HG03565 (cell line): Measurements from ENCODE around the gene TCHHL1.

Source experiments
- ATAC-seq: cut with Tn5 transposase; IDR thresholded peaks from one replicate; pipeline ENCODE4 v1.9.1; 2021; ENCODE audit warnings: mild to moderate bottlenecking, moderate library complexity; ENCODE audit not compliant: unreplicated experiment

TCHHL1 gene

DNA sequence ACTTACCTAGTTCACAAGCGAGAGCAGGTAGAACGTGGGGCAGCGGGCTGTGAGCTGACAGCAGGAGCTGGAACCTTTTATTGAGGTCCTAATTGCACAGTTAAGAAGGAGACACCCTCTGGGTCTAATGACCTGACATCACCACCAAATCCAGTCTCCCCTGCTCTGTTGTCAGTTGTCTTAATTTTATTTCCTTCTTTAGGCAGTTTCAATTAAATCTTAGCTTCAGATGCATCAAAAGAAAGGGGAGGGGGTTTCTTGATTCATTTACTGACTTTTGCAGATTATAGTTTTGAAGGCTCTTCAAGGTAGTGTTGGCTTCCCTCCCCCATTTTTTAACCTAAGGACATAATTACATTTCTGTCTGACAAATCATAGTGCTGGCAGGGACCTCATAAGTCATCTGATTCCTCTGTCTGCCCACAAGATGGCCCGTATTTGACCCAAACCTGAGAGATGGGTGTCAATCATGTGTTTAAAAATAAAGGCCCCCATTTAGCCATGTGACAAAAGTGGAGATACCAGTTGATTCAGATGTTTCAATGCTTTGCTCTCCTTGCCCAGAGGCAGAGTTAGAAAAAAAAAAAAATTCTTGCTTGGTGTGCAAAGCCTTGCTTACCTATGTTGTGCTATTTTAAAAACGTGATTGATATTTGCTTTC lies at the start of gene TCHHL1:
TCHHL1 (minus strand) TSS at position 51 of the 661 bp plus-strand sequence. CDS start 921 bp downstream, outside the sequence.
- ATAC-seq, result no peak

DNA sequence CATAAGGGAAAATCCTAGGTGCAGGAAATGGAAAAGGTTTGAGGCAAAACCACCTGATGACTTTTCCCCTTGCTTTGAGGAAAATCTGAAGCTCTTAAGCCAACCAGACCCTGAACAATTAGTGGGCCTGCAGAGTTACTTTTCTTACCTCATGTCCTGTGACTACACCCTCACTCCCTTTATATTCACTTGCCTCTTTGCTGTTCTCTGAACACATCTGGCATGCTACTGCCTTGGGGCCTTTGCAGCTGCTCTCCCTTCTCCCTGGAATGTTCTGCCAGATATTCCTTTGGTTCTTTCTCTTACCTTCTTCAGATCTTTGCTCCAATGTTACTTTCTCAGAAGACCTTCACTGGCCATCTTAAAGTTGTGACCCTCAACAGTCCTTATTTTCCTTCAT lies 48.4 kb upstream of the TCHHL1 start:
- no peak for ATAC-seq

DNA sequence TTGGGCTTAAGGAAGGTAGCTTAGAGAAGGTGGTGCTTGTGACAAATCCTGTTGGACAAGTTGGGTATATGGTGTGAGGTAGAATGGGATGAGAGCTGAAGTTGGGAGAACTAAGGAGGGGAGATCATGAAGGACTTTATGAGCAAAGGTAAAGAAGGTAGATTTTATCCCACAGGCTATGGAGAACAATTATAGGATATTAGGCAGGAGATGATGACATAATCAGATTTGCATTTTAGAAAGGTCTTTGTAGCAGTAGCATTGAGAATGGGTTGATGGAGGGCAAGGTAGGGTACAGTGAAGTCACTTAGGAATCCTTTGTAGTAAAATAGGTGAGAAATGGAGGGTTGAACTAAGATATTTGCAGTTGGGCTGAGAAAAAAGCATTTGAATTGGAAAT lies 41.3 kb upstream of the TCHHL1 start:
- no peak for ATAC-seq

DNA sequence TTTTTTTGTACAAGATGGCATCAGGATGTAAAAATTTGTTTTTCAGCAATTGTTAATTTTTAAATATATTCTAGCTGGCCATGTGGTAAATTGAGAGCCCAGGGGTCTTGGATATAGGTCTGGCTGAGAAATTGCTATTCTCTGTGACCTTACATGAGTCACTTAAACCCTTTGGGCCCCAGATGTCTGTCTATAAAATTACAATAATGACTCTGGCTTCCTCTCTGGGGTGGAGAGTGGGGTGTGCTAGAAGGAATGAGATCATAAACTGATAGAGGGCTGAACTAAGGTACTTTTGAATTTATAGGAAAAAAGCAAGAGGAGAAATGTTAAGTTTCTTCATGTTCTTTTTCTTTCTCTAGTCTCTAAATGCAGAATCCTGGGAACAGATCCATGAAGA lies 38.8 kb upstream of the TCHHL1 start:
- ATAC-seq, result no peak

DNA sequence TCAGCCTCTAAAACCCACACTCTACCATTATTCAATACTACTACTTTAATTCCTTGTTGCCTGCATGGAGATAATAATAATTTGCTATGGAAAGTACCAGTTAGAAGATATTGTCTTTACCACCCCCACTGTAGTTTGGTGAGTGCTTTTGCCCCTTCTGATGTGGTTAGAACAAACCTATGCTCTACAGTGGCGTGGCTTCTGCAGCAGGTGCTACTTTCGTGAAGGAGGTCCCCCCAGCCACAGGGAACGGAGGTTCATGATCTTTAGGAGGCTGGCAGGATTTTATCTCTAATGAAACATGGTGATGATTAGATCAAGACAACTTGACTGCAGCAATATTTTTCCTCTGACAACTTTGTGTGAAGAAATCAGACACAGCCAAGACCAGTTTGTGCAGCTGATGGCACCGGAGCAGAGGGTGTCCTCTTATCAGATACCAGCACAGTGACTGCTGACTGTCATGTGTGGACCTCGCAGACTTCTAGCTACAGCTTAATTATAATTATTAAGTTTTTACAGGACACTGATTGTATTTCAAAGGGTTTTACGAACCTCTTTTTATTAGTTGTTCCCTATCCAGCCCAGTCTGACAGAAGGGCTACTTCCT lies 37.1 kb upstream of the TCHHL1 start:
- no peak for ATAC-seq

DNA sequence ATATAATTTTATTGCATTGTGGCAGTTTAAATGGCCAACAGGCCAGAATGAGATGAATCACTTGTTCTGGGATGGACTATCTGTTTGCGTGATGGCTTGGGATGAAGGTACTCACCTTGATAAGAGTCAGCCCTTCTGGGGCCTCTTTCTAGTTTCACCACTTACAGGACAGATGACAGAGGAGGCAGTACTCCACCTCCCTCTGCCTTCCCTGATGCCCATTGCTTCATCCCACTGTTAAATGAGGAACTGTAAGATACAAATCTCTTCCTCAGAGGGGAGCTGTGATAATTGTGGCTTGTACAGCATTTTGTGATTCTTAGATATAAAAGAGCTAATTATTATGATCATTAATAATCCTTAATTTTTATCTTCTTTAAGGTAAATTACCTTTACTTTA lies 30.1 kb upstream of the TCHHL1 start:
- ATAC-seq, result no peak

DNA sequence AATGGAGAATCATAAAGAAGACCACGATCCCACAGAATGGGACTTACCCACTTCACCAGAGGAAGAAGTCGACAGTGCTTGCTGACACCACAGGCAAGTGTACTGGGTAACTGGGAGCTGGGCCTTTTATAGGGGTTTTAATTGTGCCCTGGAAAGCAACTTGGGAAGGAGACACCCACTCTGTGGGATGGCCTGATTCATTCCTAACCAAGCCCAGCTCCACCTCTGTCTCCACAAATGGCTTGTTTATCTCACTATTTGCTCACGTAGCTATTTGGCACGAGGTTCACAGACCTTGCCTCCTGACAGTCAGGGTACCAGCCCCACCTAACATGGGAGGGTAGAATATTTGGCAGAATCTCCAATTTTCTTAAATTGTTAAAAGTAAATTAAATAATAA lies 26.5 kb upstream of the TCHHL1 start, which contains the start of gene TCHH:
TCHH (minus strand) TSS at position 101 of the 400 bp plus-strand sequence. CDS start 1,364 bp downstream, outside the sequence.
- ATAC-seq, result no peak

DNA sequence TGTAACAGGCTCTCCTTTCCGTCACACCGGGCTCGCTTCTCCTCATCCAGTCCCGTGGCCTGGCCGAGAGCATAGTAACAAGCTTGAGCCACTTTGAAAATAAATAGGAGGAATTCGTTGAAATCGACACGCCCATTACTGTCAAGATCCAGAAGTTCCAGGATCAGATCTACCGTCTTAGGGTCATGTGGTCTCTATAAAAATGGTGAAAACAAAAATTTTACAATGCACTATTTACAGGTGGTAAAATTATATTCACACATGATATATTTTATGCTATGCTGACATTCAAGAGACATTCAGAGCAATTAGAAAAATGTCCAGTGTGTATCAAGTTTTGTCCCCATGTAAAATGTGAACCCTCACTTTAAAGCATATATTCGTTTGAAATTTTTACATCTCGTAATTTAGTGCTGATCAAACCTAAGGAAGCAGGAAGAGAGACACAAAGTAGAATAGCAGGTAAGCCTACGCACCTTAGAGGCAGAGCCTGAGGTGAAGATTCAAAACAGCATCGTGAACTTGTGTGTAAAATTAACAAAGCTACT lies 24.1 kb upstream of the TCHHL1 start:
- ATAC-seq, result no peak

DNA sequence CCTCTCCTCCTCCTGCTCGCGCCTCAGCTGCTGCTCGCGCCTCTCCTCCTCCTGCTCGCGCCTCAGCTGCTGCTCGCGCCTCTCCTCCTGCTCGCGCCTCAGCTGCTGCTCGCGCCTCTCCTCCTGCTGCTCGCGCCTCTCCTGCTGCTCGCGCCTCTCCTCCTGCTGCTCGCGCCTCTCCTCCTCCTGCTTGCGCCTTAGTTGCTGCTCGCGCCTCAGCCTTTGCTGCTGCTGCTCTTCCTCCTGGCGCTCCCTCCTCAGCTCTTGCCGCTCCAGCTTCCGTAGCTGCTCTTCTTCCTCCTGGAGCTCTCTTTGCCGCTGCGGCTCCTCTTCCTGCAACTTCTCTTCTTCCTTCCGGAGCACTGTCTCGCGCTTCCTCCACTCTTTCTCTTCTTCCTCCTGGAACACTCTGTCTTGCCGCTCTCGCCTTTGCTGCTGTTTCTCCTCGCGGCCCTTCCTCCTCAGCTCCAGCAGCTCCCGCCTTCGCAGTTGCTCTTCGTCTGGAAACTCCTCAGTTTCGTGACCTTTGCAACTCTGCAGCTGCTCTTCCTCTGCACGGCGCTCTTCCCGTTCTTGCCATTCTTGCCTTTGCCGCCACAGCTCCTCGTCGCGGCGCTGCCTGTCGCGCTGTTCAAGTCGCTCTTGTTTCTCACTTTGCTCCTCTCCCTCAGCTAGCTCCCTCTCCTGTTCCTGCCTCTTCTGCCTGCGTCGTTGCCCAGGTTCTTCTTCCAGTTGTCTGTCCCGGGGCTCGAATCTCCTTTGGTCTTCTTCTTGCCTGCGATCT lies 23.4 kb upstream of the TCHHL1 start:
- ATAC-seq, result no peak

DNA sequence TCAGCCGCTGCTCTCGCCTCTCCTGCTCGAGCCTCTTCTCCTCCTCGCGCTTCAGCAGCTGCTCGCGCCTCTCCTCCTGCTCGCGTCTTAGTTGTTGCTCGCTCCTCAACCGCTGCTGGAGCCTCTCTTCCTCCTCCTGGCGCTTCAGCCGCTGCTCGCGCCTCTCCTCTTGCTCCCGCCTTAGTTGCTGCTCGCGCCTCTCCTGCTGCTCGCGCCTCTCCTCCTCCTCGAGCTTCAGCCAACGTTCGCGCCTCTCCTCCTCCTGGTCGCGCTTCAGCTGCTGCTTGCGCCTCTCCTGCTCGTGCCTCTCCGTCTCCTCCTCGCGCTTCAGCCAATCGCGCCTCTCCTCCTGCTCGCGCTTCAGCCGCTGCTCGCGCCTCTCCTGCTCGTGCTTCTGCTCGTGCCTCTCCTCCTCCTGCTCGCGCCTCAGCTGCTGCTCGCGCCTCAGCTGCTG lies 22.7 kb upstream of the TCHHL1 start:
- no peak for ATAC-seq

DNA sequence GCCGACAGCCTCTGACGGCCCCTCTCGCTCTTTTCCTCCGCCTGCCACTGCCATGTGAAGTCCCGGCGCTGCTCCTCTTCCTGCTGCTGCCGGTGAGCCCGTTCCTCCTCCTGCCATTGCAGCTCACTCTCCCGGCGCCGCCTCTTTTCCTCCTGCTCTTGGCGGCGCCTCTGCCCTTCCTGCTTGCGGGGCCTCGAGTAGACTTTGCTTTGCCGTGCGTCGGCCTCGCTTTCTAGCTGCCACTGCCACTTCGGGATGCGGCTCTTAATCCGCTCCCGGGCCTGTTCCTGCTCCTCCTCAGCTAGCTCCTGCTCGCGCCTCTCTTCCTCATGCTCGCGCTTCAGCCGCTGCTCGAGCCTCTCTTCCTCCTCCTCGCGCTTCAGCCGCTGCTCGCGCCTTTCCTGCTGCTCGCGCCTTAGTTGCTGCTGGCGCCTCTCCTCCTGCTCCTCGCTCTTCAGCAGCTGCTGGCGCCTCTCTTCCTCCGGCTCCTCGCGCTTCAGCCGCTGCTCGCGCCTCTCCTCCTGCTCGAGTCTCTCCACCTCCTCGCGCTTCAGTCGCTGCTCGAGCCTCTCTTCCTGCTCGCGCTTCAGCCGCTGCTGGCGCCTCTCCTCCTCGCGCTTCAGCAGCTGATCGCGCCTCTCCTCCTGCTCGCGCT lies 22.1 kb upstream of the TCHHL1 start:
- no peak for ATAC-seq

DNA sequence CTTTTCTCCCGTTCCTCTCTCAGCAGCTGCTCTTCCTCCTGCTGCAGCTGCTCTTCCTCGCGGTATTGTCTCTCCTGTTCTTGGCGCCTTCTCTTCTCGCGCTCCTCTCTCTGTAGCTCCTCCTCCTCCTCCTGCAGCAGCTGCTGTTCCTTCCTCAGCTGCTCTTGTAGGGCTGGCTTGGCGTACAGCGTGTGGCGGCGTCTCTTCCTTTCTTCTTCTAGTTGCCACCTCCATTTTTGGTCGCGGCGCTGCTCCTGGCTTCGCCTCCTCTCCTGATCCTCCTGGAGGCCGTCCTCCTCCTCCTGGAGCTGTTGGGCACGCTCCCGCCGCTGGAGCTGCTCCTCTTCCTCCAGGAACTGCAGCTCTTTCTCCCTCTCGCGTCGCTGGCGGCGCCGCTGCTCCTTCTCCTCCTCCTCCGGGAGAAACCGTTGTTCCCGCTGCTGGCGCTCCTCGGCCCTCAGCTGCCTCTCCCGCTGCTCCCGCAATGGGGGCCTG lies 21.5 kb upstream of the TCHHL1 start:
- no peak for ATAC-seq

DNA sequence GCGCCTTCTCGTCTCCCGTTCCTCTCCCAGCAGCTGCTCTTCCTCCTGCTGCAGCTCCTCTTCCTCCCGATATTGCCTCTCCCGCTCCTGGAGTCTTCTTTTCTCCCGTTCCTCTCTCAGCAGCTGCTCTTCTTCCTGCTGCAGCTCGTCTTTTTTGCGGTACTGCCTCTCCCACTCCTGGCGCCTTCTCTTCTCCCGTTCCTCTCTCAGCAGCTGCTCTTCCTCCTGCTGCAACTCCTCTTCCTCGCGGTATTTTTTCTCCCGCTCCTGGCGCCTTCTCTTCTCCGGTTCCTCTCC lies 21.1 kb upstream of the TCHHL1 start:
- no peak for ATAC-seq

DNA sequence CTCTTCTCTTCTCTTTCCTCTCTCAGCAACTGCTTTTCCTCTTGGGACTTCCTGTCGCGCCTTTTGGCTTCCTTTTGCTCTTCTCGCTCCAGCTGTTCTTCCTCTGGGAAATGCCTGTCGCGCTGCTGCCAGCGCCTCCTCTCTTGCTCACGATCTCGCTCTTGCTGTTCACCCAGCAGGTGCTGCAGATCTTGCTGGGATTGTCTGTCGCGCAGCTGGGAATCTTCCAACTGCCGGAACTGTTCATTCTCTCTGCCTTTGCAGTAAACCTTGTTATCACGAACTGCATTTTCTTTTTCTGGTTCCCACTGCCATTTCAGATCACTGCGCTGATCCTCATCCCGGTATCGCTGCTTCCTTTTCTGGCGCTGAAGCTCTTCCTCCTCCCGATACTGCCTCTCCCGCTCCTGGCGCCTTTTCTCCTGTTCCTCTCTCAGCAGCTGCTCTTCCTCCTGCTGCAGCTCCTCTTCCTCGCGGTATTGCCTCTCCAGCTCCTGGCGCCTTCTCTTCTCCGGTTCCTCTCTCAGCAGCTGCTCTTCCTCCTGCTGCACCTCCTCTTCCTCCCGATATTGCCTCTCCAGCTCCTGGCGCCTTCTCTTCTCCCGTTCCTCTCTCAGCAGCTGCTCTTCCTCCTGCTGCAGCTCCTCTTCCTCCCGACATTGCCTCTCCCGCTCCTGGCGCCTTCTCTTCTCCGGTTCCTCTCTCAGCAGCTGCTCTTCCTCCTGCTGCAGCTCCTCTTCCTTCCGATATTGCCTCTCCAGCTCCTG lies 20.6 kb upstream of the TCHHL1 start:
- no peak for ATAC-seq

DNA sequence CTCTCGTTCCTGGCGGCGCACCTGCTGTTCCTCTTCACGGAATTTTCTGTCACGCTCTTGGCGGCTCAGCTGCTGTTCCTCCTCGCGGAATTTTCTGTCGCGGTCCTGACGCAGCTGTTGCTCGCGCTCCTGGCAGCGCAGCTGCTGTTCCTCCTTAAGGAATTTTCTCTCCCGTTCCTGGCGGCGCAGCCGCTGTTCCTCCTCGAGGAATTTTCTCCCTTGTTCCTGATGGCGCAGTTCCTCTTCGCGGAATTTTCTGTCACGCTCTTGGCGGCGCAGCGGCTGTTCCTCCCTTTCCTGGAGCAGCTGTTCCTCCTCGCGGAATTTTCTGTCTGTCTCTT lies 20.0 kb upstream of the TCHHL1 start:
- no peak for ATAC-seq

DNA sequence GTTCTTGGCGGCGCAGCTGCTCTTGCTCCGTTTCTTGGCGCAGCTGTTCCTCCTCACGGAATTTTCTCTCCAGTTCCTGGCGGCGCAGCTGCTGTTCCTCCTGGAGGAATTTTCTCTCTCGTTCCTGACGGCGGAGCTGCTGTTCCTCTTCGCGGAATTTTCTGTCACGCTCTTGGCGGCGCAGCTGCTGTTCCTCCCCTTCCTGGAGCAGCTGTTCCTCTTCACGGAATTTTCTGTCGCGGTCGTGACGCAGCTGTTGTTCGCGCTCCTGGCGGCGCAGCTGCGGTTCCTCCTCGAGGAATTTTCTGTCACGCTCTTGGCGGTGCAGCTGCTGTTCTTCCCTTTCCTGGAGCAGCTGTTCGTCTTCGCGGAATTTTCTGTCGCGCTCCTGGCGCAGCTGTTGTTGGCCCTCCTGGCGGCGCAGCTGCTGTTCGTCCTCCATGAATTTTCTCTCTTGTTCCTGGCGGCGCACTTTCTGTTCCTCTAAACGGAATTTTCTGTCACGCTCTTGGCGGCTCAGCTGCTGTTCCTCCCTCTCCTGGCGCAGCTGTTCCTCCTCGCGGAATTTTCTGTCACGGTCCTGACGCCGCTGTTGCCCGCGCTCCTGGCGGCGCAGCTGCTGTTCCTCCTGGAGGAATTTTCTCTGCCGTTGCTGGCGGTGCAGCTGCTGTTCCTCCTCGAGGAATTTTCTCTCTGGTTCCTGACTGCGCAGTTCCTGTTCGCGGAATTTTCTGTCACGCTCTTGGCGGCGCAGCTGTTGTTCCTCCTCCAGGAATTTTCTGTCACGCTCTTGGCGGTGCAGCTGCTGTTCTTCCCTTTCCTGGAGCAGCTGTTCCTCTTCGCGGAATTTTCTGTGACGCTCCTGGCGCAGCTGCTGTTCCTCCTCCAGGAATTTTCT lies 19.4 kb upstream of the TCHHL1 start:
- ATAC-seq, result no peak

DNA sequence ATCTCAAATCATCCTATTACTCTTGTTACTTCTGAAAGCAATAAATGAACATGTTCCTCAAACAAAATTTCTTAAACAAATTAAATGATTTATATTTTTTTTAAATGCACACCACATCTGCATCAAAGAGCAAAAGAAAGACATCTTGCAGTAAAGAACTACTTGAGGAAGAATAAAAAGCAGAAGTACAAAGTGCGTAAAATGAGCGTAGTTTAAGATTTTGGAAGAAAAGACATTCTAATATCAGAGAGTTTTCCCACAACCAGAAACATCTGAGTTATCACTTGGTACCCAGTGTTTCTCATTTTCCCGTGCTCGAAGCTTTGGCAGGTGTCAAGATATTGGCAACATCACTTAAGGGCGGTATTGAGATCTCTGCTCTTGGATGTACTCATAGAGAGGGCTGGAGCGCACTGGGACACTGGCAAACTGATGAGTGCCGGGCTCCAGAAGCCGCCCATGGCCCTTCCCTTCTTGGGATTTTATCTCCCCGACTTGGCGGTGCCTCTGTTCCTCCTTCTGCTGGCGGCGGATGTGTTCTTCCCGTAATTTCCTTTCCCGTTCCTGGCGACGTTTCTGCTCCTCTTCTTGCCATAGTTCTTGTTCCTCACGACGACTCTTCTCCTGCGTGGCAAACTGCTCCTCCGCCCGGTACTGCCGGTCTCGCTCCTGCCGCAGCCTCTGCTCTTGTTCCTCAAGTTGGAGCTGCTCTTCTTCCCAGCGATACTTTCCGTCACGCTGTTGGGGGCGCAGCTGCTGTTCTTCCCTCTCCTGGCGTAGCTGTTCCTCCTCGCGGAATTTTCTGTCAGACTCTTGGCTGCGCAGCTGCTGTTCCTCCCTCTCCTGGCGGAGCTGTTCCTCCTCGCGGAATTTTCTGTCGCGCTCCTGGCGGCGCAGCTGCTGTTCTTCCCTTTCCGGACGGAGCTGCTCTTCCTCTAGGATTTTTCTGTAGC lies 18.4 kb upstream of the TCHHL1 start:
- ATAC-seq, result no peak

DNA sequence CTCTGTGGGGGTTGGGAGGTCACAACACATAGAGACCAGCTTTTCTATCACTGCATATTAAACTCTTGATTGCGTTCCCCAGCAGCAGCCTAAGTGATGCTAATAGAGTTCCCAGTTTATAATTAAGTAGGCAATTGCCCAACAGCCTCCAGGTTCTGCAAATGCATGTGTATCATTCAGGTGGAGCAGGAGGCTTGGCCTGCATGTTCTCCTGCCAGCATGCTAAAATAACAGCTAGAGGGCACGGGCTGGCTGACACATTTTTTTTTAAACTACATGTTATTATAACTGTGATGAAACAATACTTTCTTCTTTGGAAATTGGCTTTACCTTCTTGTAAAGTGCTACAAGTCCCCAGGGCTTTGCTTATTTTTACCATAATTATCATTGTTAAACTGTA lies 16.0 kb upstream of the TCHHL1 start:
- no peak for ATAC-seq
